ENCODE data around the gene LRCH4.

Gene LRCH4

GRCh38 chr7:100575746-100576383 is 10.1 kb downstream of the LRCH4 start:
- TF ChIP-seq CTCF (IDR thresholded peaks at IDR 0.05; ENCODE audit: low read depth, low read length, missing control alignments) = no peak
- no peak overlapping the region for H3K4me3 ChIP-seq (replicated peaks; ENCODE audit: low read depth, low read length)
- DNase-seq (ENCODE audit: extremely low read depth, low read depth) = no peak

- DNase-seq (ENCODE audit: extremely low read depth, low read depth) = no peak
- no peak overlapping the region for H3K4me3 ChIP-seq (replicated peaks; ENCODE audit: low read depth, low read length)
- no peak for TF ChIP-seq CTCF (IDR thresholded peaks at IDR 0.05; ENCODE audit: low read depth, low read length, missing control alignments)
Observed at GRCh38 chr7:100575206-100575631, 10.7 kb downstream of the LRCH4 start.

GRCh38 chr7:100574362-100575205 is 11.3 kb downstream of the LRCH4 start:
- no peak for TF ChIP-seq CTCF (IDR thresholded peaks at IDR 0.05; ENCODE audit: low read depth, low read length, missing control alignments)
- no peak overlapping the region for H3K4me3 ChIP-seq (replicated peaks; ENCODE audit: low read depth, low read length)
- no peak for DNase-seq (ENCODE audit: extremely low read depth, low read depth)

GRCh38 chr7:100573691-100574361 is 12.1 kb downstream of the LRCH4 start, which contains the start of gene SAP25:
SAP25 (minus strand) TSS chr7:100573900; CDS start chr7:100573742, 158 bp downstream.
- no peak for DNase-seq (ENCODE audit: extremely low read depth, low read depth)
- TF ChIP-seq CTCF (IDR thresholded peaks at IDR 0.05; ENCODE audit: low read depth, low read length, missing control alignments) = no peak
- H3K4me3 ChIP-seq (replicated peaks; ENCODE audit: low read depth, low read length) = no peak within 1 kb of the TSS

GRCh38 chr7:100572949-100573675 is 12.8 kb downstream of the LRCH4 start:
- H3K4me3 ChIP-seq (replicated peaks; ENCODE audit: low read depth, low read length) = no peak overlapping the region
- no peak for DNase-seq (ENCODE audit: extremely low read depth, low read depth)
- no peak for TF ChIP-seq CTCF (IDR thresholded peaks at IDR 0.05; ENCODE audit: low read depth, low read length, missing control alignments)

GRCh38 chr7:100572281-100572948 is 13.5 kb downstream of the LRCH4 start:
- TF ChIP-seq CTCF (IDR thresholded peaks at IDR 0.05; ENCODE audit: low read depth, low read length, missing control alignments) = no peak

More at GRCh38 chr7:100572281-100572948, 13.5 kb downstream of the LRCH4 start:
- H3K4me3 ChIP-seq (replicated peaks; ENCODE audit: low read depth, low read length) = no peak overlapping the region
- no peak for DNase-seq (ENCODE audit: extremely low read depth, low read depth)
